ENCODE results near the gene ZNF462. TPM values are rescaled to one million over a fixed set of nuclear protein-coding genes. Genes with fewer than 3 reads are reported as not detected.
A peak's percentile ranks its signal among the peaks of the same experiment; 100 is the strongest.
"Not testable (repeated sequence)": the region's sequence is repeated elsewhere in the genome, so short reads cannot be mapped to it uniquely, and the experiment has no call there.

The ZNF462 gene
- total RNA-seq, 8 experiments from 2014 or later = 0.49 to 85.2 (median 47.8) TPM

DNA sequence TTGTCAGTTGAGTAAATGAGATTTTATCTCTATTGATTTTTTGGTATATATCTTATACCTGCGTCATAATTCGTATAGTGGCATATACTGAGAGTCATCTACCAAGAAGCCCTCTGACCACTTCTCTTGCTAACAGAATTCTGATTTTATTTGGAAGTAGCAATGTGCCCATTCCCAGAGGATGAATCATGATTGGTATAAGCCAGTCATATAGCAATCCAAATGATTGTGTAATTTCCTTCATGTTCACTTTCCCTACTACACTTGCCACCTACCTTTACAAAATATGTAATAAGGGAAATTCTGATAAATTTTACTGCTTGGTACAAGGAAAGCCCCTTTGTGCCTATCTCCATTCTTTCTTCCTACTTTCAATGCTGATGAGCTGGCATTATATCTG, 16.1 kb upstream of the ZNF462 start:
- whole genome bisulfite sequencing, 10 experiments = 58 to 100% (median 92%) methylated on average over 1 to 2 of the region's 2 CpGs; no CpG with 5 or more reads in 1 of the 10 experiments
- in situ Hi-C loops (cut with MboI; ENCODE audit: low pct_unique_long_range_greater_than_20kb in 2 of 9, low sequenced_read_pairs in 9 of 9, unreplicated experiment in 9 of 9) = no loop called here
- Histone ChIP-seq H3K27ac (no peak overlapping the region), H3K4me1 (replicated peaks in 1 of 2) (no peaks in the 10 kb centered on the region), H3K4me3 (no peak overlapping the region)
- ATAC-seq (replicated peaks in 6 of 8) = no peak

DNA sequence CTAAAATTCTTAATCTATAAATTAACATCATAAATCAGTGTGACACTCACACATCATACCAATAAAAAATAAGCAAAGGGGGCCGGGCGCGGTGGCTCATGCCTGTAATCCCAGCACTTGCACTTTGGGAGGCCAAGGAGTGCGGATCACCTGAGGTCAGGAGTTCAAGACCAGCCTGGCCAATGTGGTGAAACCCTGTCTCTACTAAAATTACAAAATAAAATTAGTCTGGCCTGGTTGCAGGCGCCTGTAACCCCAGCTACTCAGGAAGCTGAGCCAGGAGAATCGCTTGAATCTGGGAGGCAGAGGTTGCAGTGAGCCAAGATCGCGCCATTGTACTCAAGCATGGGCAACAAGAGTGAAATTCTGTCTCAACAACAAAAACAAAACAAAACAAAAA, 11.3 kb upstream of the ZNF462 start:
- H3K4me3 ChIP-seq; H3K4me1 ChIP-seq (replicated peaks in 1 of 2); ATAC-seq (replicated peaks in 6 of 8); in situ Hi-C loops (cut with MboI; ENCODE audit: low pct_unique_long_range_greater_than_20kb in 2 of 9, low sequenced_read_pairs in 9 of 9, unreplicated experiment in 9 of 9); H3K27ac ChIP-seq: not testable (repeated sequence)
- 46 to 100% (median 91%) methylated on average over 1 to 7 of the region's 8 CpGs; no CpG with 5 or more reads in 2 of the 10 experiments for WGBS, 10 experiments

DNA sequence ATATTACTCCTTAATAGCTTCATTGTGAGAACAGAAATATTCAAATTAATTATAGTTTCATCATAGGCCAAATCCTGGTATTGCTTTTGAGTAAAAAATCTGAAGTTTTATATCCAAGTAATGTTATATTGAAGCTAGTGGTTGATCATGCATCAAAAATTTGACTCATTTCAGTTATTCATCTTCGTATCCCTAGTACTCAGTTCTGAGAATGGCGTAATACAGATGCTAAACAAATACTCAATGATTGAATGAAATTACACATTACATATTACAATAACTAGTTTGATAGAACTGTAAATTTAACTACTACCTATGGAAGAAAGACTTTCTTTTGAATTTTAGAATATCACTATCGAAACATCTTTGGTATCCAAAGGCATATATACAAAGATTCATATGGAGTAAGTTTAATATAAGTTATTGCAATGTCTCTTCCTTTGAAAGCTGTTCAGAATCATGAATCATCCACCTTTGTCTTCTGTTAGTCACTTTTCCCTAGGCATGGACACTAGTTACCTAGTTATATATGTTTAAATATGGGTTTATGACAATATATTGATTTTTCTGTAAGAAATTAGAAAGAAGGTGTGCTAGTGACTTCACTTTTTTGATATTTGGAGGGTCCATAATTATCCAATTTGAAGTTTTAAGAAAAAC, 5.0 kb upstream of the ZNF462 start:
- Histone ChIP-seq H3K27ac (no peak overlapping the region), H3K4me1 (replicated peaks in 1 of 2) (peaks cover 0 to 13% of the 10 kb centered on the region in 2 donors), H3K4me3 (no peak overlapping the region)
- 67 to 100% (median 96%) methylated on average over 1 to 3 of the region's 3 CpGs for WGBS, 10 experiments
- ATAC-seq (replicated peaks in 6 of 8) = no peak
- in situ Hi-C loops (cut with MboI; ENCODE audit: low pct_unique_long_range_greater_than_20kb in 2 of 9, low sequenced_read_pairs in 9 of 9, unreplicated experiment in 9 of 9) = no loop called here

DNA sequence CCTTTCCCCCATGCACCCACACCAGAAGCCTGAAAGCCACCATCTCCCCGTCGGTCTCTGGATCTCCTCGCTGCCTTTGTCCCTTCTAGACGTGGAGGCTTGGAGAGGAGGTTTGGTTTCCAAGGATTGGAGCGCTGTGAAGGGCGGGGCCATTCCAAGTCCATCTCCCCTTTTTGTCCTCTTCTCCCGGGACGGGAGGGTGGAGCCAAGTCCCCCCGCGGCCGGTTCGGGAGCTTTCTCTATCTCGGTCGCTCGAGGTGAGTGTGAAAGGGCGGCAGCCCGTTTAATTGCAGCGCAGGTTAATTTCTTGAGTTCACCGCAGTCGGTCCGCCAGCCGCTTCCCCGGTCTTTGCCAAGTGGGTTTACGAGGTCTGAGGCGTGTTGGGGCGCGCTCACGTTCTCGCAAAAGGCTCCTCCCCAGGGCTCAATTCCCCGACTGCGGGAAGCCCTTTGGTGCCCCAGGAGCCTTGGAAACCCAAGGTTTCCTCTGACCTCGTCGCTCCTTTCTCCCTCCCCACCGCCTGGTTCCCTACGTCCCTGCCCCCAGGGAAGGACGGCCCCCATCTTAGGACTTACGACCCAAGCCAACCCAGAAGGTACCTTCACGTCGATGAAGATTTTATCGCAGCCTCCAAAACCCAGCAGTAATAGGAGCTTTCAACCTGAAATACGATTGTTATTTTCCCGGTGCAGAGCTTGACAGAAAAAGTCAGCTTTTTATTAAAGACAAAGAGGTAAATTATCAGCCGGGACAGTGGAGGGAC, 2.8 kb upstream of the ZNF462 start:
- in situ Hi-C loops (cut with MboI; ENCODE audit: low pct_unique_long_range_greater_than_20kb in 2 of 9, low sequenced_read_pairs in 9 of 9, unreplicated experiment in 9 of 9) = no loop called here
- H3K4me3 ChIP-seq = peak overlapping the region; percentile 78 to 98 (median 84)
- H3K27ac ChIP-seq = peak overlapping the region; percentile 86 to 95
- H3K4me1 ChIP-seq (replicated peaks in 1 of 2) = peaks cover 0 to 13% of the 10 kb centered on the region in 2 donors
- ATAC-seq (replicated peaks in 6 of 8) = peak in 5 of 8 experiments; percentile 5 to 42 (median 24)
- 0 to 43% (median 0%) methylated on average over 1 to 14 of the region's 43 CpGs; no CpG with 5 or more reads in 5 of the 10 experiments for WGBS, 10 experiments

DNA sequence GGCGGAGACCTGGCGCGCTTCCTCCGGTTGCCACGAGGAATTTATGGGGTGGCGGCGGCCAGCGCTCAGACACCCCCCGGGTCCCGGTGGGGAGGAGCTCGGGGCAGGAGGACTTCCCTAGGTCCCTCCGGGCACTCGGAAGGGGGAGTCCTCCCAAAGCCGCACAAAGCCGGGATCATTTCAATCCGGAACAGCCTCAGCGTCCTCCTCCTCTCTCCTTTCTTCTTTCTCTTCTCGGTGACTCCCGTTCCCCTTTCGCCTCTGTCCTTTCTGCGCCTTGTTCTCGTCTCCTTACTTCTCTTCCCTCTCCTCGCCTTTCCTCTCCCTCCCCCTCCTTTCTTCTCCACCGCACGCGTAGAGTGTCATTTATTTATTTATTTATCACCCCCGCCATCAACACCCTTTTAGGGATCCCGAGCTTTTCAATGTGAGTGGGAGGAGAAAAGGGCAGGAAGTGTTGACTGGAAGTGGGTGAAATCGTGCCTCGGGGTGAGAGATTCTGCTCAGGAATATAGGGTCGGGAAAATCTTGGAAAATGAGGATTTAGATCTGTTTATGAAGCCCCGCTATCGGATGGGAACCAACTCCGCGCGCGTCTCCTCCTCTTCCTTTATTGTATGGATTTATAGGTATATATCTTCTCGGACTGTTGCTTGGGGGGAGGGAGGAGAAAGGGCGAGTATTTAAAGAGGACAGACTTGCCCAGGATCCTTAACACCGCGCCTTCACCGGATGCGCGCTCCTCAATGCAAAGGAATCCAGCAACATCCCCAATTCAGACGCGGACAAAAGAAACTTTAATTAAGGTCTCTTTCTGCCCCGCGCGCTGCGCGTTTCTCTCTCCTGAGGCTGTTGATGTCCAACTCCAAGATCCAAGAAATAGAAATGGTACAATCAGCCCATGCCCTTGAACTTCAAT, 2.0 kb upstream of the ZNF462 start:
- ATAC-seq (replicated peaks in 6 of 8) = peak in 5 of 8 experiments; percentile 3 to 25 (median 19)
- in situ Hi-C loops (cut with MboI; ENCODE audit: low pct_unique_long_range_greater_than_20kb in 2 of 9, low sequenced_read_pairs in 9 of 9, unreplicated experiment in 9 of 9) = no loop called here
- peak overlapping the region; percentile 86 to 95 for H3K27ac ChIP-seq
- peaks cover 0 to 13% of the 10 kb centered on the region in 2 donors for H3K4me1 ChIP-seq (replicated peaks in 1 of 2)
- H3K4me3 ChIP-seq = peak overlapping the region; percentile 78 to 98 (median 84)
- 0 to 7% (median 3%) methylated on average over 5 to 30 of the region's 51 CpGs for WGBS, 10 experiments

DNA sequence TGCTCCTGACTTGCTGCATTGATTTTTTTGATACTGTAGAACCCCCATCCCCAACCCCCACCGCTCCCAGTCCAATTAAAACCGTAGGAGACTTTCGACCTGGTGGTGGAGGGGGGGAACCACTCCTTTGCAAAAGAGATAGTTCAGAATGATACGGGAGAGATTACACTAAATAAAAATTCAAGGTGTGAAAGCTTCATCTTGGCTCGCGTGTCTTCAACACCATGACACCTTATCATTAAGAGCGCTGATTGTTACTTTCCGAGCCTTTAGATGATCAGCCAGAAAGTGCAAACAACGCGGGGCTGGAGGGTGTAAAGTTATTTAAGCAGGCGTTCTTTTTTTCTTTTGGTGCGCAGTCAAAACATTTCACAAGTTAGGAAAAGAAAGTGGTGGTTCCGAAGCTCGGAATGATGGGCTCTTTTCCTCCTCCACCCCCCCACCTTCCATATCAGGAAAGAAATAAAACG, 1.3 kb upstream of the ZNF462 start:
- peaks cover 0 to 18% of the 10 kb centered on the region in 2 donors for H3K4me1 ChIP-seq (replicated peaks in 1 of 2)
- in situ Hi-C loops (cut with MboI; ENCODE audit: low pct_unique_long_range_greater_than_20kb in 2 of 9, low sequenced_read_pairs in 9 of 9, unreplicated experiment in 9 of 9) = no loop called here
- WGBS, 10 experiments = 0 to 6% (median 0%) methylated on average over 2 to 11 of the region's 15 CpGs; no CpG with 5 or more reads in 1 of the 10 experiments
- peak overlapping the region; percentile 78 to 98 (median 84) for H3K4me3 ChIP-seq
- peak overlapping the region; percentile 86 to 95 for H3K27ac ChIP-seq
- no peak for ATAC-seq (replicated peaks in 6 of 8)

DNA sequence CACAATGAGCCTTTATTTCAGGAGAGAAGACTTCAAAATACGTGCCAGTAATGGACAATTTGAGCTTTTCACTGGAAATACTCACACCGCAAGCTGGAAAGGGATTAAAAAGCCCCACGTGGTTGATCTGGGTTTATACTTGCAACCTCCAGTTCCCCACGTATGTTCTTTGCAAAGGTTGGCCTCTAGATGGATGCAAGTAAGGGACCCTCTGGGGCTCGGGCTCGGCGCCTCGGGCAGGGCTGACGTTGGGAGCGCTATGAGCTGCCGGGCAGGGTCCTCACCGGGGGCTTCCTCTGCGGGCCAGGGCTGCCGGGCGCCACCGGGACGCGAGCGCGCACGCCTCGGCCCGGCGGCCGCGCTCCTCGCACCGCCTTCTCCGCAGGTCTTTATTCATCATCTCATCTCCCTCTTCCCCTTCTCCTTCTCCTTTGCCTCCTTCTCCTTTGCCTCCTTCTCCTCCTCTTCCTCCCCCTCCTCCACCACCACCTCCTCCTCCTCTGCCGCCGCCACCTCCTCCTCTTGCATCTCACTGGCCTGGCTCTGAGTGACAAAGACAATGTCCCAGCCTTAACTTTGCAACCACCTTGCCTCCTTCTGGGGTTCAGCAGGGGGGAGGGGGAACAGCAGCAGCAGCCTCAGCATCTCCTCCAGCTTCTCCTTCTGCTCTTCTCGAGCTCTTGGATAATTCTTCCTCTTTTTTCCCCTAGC, 701 bp upstream of the ZNF462 start:
- in situ Hi-C loops (cut with MboI; ENCODE audit: low pct_unique_long_range_greater_than_20kb in 2 of 9, low sequenced_read_pairs in 9 of 9, unreplicated experiment in 9 of 9) = no loop called here
- peak in 7 of 8 experiments; percentile 6 to 50 (median 43) for ATAC-seq (replicated peaks in 6 of 8)
- Histone ChIP-seq H3K4me3 (peak overlapping the region; percentile 78 to 98 (median 84)), H3K27ac (peak overlapping the region; percentile 86 to 95), H3K4me1 (replicated peaks in 1 of 2) (peaks cover 5 to 24% of the 10 kb centered on the region in 2 donors)
- WGBS, 10 experiments = 0 to 10% (median 0%) methylated on average over 1 to 7 of the region's 32 CpGs; no CpG with 5 or more reads in 2 of the 10 experiments

DNA sequence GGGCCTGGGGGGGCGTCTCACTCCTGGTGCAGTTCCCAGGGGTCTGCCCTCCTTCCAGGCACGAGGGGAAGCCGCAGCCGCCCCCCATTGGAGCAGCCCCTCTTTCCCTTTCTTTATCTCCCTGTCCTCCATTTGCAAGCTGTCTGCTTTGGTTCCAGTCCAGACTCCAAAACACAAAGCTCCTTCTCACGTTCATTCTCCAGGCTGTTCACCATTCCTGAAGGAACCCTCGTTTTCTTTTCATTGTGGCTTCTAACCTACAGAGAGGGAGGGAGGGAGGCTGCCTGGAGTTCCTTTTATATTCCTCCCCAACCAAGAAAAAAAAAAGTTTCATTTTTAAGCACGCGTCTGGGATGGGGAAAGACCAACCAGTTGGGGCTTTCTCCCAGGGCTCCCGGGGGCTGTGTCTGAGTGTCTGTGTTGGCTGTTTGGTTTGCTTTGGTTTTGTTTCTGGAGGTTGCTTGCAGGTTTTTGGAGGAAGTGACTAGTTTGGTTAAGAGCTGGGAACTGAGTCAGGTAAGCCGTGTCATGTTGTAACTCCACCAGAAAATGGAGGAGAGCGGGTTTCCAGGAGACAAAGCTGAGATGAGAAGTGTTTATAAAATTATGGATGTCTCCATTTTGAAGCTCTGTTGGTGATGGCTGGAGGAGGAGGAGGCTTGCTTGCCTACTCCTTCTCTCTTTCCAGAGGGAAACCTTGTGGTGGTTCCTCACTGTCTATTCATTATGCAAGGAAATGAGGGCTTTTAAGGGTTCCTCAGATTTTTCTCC, 1.6 kb downstream of the ZNF462 start:
- ATAC-seq (replicated peaks in 6 of 8) = peak in 3 of 8 experiments; percentile 2 to 4 (median 3)
- peak overlapping the region; percentile 78 to 98 (median 84) for H3K4me3 ChIP-seq
- in situ Hi-C loops (cut with MboI; ENCODE audit: low pct_unique_long_range_greater_than_20kb in 2 of 9, low sequenced_read_pairs in 9 of 9, unreplicated experiment in 9 of 9) = no loop called here
- H3K4me1 ChIP-seq (replicated peaks in 1 of 2) = peaks cover 5 to 27% of the 10 kb centered on the region in 2 donors
- WGBS, 10 experiments = 2 to 64% (median 15%) methylated on average over 2 to 6 of the region's 11 CpGs; no CpG with 5 or more reads in 2 of the 10 experiments
- H3K27ac ChIP-seq = peak overlapping the region; percentile 86 to 95

DNA sequence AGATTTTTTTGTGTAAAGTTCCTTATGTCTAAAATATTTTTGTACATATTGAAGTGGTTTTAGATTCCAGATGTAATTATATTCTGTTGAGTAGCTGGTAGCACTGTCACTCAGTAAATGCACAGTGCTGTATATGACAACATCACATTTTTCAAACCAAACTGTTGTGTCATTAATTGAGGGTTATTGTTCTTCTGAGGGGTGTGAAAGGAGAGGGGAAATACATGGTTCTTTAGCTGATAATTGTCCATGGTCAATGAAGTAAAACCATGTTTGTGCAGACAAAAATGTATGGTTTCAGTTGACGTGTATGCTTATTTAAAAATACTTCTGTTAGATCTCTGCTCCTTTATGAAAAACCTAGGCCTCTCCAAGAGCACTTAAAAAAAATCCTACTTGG, 3.3 kb downstream of the ZNF462 start:
- ATAC-seq (replicated peaks in 6 of 8) = no peak
- Histone ChIP-seq H3K27ac (no peak overlapping the region), H3K4me1 (replicated peaks in 1 of 2) (peaks cover 5 to 27% of the 10 kb centered on the region in 2 donors), H3K4me3 (peak overlapping the region; percentile 78 to 98 (median 84))
- in situ Hi-C loops (cut with MboI; ENCODE audit: low pct_unique_long_range_greater_than_20kb in 2 of 9, low sequenced_read_pairs in 9 of 9, unreplicated experiment in 9 of 9) = no loop called here
- 77 to 100% (median 88%) methylated on average over 1 of the region's 1 CpG; no CpG with 5 or more reads in 5 of the 10 experiments for whole genome bisulfite sequencing, 10 experiments

DNA sequence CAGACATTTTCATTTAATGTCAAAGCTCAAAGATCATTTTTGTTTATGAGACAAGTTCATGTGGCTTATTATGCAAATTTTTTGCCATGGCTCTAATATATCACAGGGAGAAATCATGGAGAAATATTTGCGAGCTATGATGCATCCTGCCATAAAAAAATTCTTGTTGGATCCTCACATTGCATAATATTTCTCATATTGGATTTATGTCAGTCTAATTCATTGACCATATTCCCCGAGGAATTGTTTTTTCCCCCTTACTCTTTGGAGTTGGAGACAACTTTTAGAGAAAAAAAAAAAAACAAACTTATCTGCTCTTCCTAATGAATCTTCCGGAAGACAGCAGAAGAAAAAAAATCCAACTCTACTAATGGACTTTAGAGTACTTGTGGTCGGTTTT, 4.3 kb downstream of the ZNF462 start:
- H3K4me3 ChIP-seq = peak overlapping the region in 3 of 5 donors; percentile 84 to 98 (median 95)
- H3K27ac ChIP-seq = no peak overlapping the region
- 32 to 93% (median 86%) methylated on average over 1 to 4 of the region's 4 CpGs for WGBS, 10 experiments
- in situ Hi-C loops (cut with MboI; ENCODE audit: low pct_unique_long_range_greater_than_20kb in 2 of 9, low sequenced_read_pairs in 9 of 9, unreplicated experiment in 9 of 9) = no loop called here
- H3K4me1 ChIP-seq (replicated peaks in 1 of 2) = peaks cover 5 to 27% of the 10 kb centered on the region in 2 donors
- no peak for ATAC-seq (replicated peaks in 6 of 8)

DNA sequence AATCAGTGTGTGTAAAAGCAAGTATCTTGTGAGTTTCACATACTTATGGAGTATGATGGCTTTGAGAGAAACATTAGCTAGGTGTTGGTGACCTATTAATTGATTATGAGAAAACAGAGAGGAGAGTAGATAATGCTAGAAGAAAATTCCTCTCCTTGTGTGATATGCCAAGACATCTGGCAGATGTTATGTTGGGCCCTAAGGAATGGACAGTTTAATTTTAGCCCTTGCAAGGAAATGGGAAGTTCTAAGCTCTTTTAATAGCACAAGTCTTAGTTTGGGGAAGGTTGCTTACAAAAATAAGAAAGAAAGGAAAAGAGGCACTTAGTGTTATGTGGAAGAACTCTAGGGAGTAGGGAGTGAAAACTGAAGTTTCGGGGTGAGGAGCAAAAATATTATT, 5.1 kb downstream of the ZNF462 start:
- Histone ChIP-seq H3K4me3 (peak overlapping the region in 1 of 5 donors; percentile 84), H3K4me1 (replicated peaks in 1 of 2) (peaks cover 5 to 27% of the 10 kb centered on the region in 2 donors), H3K27ac (no peak overlapping the region)
- ATAC-seq (replicated peaks in 6 of 8) = no peak
- 0 to 100% (median 88%) methylated on average over 1 of the region's 1 CpG; no CpG with 5 or more reads in 1 of the 10 experiments for WGBS, 10 experiments
- in situ Hi-C loops (cut with MboI; ENCODE audit: low pct_unique_long_range_greater_than_20kb in 2 of 9, low sequenced_read_pairs in 9 of 9, unreplicated experiment in 9 of 9) = no loop called here
